NOMO-1 treated with dmso at 0.1 percent for 144 hours (cell line): ENCODE results near the gene CCDC85A.
"Not testable (repeated sequence)": the region's sequence is repeated elsewhere in the genome, so short reads cannot be mapped to it uniquely, and the experiment has no call there.

Experiments used
- DNase-seq: peaks from one replicate; lab custom pipeline; 2025; ENCODE audit not compliant: unreplicated experiment; lab: John Stamatoyannopoulos, UW

CCDC85A gene

DNA sequence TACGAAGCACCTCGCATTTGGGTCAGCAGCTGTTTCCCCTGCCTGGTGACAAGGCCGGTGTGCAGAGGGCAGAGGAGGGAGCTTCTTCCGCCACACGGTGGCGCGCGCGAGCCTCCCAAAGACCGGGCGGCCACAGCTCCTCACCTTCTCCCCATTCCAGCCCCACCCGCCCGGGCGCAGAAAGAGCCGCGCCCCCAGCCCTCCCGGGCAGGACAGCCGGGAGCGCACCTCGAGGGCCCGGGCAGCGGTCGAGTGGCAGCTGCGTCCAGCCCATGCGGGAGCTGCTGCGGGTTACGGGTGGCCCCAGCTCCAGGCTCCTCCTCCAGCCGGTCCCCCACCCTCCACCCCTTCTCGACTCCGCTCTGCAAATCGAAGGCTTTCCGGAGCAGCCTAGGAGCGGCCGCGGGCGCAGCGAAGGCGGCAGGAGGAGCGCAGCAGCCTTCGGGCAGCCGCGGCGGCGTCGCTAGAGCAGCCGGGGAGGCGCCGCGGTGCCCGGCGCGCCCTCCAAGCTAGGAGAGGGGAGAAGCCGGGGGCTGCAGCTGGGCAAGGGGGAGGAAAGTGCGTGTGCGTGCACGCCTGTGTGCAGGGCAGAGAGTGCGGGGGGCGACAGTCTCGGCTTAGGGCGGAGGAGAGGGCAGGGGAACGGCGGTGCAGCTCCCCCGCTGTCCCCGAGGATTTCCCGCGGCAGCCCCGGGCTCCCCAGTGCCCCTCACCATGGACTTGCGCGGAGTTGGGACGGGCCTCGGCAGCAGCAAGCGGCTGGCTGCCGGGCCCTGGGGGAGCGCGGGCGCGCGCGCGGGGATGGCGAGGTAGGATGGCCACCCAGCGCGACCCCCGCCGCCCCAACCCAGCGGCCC, at the start of gene CCDC85A:
Gene CCDC85A (plus strand): TSS at position 348 of the 857 bp plus-strand sequence. CDS start 635 bp downstream, outside the sequence.
- peak; percentile 49 for DNase-seq

DNA sequence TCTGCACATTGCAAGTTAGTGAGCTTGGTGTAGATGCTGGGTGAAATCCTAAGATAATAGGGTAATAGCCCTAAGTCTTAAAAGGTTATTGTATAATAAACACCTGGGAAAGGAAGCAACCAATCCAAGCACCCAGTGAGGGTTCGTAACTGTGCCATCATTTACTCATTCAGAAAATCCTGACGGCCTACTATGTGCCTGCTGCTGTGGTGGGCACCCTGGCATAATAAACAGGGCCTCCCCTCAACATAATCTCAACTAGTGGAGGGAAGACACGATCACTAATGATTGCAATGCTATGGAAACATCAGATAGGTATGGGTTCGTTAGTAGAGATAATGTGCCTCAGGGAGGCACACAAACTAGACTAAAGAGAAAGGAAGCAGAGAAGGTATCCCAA, 48.9 kb upstream of the CCDC85A start:
- DNase-seq: no peak

GRCh38 chr2:56142497-56143061, 41.2 kb upstream of the CCDC85A start:
- not testable (repeated sequence) for DNase-seq

GRCh38 chr2:56147907-56148306, 35.9 kb upstream of the CCDC85A start:
- DNase-seq: no peak

DNA sequence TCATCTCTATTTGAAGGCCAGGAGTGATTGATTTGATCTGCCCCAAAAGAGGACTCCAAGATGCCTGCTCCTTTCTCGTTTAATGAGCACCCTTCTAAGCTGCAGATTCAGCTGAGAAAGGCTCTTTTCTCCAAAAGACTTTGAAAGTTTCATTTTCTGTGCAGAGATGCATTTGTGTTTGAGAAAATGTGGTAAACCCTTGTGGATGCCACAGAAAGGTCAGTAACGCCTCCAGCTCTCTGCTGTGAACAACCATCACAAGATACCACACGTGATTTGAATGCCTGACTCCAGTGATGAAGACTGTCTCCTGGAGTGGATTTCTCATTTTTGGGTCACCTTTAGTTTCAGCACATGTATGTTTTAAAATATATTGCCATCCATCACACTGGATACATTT, 35.0 kb upstream of the CCDC85A start:
- DNase-seq: no peak

GRCh38 chr2:56151841-56152240, 31.9 kb upstream of the CCDC85A start:
- no peak for DNase-seq

DNA sequence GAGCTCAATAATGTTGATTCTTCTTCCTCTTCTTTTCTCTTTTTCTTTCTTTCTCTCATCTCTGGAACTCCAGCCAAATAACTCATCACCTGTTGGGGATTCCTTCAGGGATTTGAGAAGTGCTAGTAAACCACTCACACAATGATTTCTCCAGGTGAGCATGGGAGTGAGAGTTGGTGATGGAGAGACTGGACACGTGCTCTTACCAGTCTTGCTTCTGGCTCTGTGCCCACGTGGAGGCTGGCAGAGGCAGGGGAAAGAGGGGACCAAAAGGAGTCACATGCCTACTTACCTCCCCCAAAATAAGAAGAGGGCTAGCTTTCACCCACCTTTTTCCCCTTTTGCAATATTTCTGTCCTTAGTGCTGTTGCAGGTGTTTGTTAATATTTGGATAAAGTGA, 28.6 kb upstream of the CCDC85A start:
- DNase-seq: no peak

DNA sequence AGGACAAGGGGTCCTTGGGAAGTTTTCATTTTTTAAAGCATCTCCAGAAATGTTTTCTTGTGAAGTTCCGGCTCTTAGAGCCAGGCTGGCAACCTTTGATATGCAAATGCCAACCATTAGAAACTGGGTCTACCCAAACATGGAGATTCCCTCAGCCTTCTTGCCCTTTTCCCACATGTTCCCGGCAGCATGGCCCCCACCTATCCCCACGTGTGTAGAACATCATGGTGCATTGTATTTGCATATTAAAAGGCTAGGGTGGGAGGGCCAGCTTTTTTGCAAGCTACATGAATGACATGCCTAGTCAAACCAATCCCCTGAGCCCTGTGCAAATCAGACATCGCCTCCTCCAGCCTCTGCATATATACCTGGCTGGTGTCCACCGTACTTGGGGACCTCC, 23.9 kb upstream of the CCDC85A start:
- not testable (repeated sequence) for DNase-seq

GRCh38 chr2:56167616-56168562, 15.9 kb upstream of the CCDC85A start:
- no peak for DNase-seq

- DNase-seq: no peak
These were observed 14.3 kb upstream of the CCDC85A start for GRCh38 chr2:56169521-56169920.

GRCh38 chr2:56170504-56170903, 13.3 kb upstream of the CCDC85A start:
- DNase-seq: no peak

DNA sequence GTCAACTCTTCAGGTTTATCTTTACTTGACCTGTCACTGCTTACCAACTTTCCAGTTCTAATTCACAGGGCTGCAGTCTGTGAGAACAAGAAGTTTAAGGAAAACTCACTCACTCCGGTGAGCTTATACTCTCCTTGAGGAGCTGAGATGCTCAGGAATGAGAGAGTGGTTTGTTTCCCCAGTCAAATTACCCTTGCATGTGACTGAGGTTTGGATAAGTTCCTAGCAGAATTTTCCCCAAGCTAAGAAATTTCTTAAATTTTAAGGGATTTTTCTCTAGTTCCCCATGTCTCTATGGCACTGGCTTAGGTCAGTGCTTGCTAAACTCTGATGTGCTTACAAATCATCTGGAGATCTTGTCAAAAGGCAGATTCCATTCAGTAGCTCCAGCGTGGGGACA, 12.8 kb upstream of the CCDC85A start:
- no peak for DNase-seq

- DNase-seq: no peak
These were observed 8.0 kb upstream of the CCDC85A start for GRCh38 chr2:56175779-56176178.

GRCh38 chr2:56177420-56178220, 6.2 kb upstream of the CCDC85A start:
- DNase-seq: no peak

GRCh38 chr2:56179931-56180330, 3.9 kb upstream of the CCDC85A start:
- DNase-seq: no peak

GRCh38 chr2:56182420-56182819, 1.4 kb upstream of the CCDC85A start:
- no peak for DNase-seq

DNA sequence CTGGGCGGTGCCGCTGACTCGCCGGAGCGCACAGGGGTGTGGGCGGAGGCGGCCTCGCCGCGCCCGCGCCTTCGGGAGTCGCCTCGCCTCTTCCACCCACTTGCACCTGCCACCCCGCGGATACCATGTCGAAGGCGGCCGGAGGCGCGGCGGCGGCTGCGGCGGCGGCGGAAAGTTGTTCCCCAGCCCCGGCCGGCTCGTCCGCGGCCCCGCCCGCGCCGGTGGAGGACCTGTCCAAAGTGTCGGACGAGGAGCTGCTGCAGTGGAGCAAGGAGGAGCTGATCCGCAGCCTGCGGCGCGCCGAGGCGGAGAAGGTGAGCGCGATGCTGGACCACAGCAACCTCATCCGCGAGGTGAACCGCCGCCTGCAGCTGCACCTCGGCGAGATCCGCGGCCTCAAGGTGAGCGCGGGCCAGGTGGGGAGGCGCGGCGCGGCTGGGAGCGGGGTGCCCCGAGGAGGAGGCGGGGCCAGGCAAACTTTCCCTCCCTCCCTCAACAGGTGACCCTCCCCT, 766 bp downstream of the CCDC85A start:
- no peak for DNase-seq

DNA sequence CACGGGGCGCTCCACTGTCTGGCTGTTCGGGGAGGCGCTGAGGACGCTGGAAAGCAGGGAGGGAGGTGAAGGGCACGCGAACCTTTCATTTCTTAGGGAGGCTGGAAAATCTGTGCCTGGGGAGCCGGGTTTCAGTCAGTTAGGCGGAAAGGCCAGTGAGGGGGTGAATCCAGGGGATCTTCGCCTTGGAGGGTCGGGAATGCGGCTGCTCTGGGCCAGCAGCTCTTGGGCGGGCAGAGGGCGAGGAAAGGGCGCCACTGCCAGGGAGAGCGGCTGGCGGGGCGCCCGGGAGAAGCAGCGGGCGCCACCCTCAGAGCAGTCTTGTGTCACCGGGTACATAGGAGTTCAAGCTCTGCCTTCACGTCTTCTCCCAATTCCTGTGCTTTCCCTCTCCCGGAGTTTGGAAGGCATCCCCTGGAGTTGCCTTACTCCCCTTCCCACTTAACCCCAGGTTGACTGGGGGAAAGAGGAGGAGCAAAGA, 1.4 kb downstream of the CCDC85A start:
- no peak for DNase-seq

DNA sequence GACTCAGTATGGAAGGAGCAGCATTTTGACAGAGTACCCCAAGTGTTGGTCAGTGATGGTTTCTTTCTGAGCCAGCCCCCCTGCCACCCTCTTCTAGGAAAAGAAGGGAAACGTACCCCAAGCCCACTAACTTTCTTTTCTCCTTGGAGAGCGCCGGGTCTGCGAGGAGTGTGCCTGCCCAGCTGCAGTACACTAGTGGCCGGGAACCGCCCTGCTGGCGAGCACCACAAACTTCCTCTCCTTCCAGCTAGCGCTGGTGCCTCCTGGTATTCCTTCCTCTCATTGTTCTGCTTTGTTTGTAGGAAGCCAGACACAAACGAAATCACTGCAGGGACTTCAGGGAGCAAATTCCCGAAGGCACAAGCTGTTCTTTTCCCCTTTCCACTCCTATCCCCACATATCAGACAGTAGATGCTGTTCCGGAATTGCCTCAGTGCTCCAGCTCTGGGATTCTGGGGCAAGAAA, 1.8 kb downstream of the CCDC85A start:
- no peak for DNase-seq

- no peak for DNase-seq
These were observed 7.8 kb downstream of the CCDC85A start for GRCh38 chr2:56191617-56192016.
